Sigmoid colon (tissue), 7 donors: ENCODE measurements around the gene SEC24D. TPM values are rescaled to one million over a fixed set of nuclear protein-coding genes. Genes with fewer than 3 reads are reported as not detected.

Experiments
- DNase-seq: peaks from one replicate; pipeline ENCODE4 v3.0.0-alpha.2; 2019
- H3K27ac ChIP-seq, 4 donors: fragments of 200-600 bp; sonication (generic); one replicate each; pipeline ENCODE4 v1.5.1; 2016 to 2019; ENCODE audit warnings: mild to moderate bottlenecking in 1 of 4
- H3K27me3 ChIP-seq, 3 donors: fragments of 200-600 bp; sonication (generic); one replicate each; pipeline ENCODE4 v1.5.1; 2019; ENCODE audit warnings: mild to moderate bottlenecking in 1 of 3
- H3K36me3 ChIP-seq, 4 donors: fragments of 200-600 bp; sonication (generic); one replicate each; pipeline ENCODE4 v1.5.1; 2016 to 2019
- H3K4me1 ChIP-seq, 4 donors: fragments of 200-600 bp; sonication (generic); one replicate each; pipeline ENCODE4 v1.5.1; 2017 to 2019
- H3K4me3 ChIP-seq, 4 donors: fragments of 200-600 bp; sonication (generic); one replicate each; pipeline ENCODE4 v1.5.1; 2017 to 2019; ENCODE audit warnings: mild to moderate bottlenecking in 2 of 4, moderate library complexity in 1 of 4
- H3K9me3 ChIP-seq, 4 donors: fragments of 200-600 bp in 3 of 4; sonication (generic) in 3 of 4; one replicate each; pipeline versions ENCODE4 v1.5.1 to v1.6.1; 2013 to 2019
- EP300 ChIP-seq, 4 donors: sonication (generic); formaldehyde crosslinking; IDR thresholded peaks; one replicate each; pipeline ENCODE4 v1.6.1; 2017; ENCODE audit warnings: antibody characterized with exemption in 4 of 4
- POLR2A ChIP-seq, 2 donors: fragments of 450-650 bp; IDR thresholded peaks; one replicate each; pipeline ENCODE4 v1.6.1; 2016; ENCODE audit warnings: antibody characterized with exemption in 2 of 2, mild to moderate bottlenecking in 2 of 2, moderate library complexity in 2 of 2
- POLR2AphosphoS5 ChIP-seq, 4 donors: sonication (generic); formaldehyde crosslinking; IDR thresholded peaks; one replicate each; pipeline ENCODE4 v1.6.1; 2017; ENCODE audit warnings: antibody characterized with exemption in 4 of 4
- WGBS, 2 donors: extraction: QIAGEN DNeasy Blood & Tissue Kit; methylation state at CpG; one replicate each; pipeline ENCODE4 v1.1.7; 2013; 5-methylcytosine and 5-hydroxymethylcytosine counted together
- intact Hi-C: fragments of 100-400 bp; cut with DNase I; formaldehyde crosslinking; loops from one replicate; pipeline ENCODE4 v1.15.1; 2023
- polyA plus RNA-seq, 3 donors: library from polyadenylated mRNA; stranded (reverse); fragments of 200-250 nt; gene quantifications; one replicate each; pipeline ENCODE4 v1.2.3, GENCODE V29; 2013
- total RNA-seq, 4 donors: library from RNA; depleted of rRNA; stranded (reverse); fragments of >200 nt; gene quantifications; one replicate each; pipeline ENCODE4 v1.1.0, GENCODE V29; 2016
- TF ChIP-seq, protein P1 (sequence below), 4 experiments: fragments of 450-650 bp in 3 of 4; fragments of 200-600 bp in 1 of 4; IDR thresholded peaks; one replicate each; pipeline ENCODE4 v1.5.1; 2016 to 2019; ENCODE audit warnings: antibody characterized with exemption in 4 of 4, mild to moderate bottlenecking in 3 of 4, moderate library complexity in 2 of 4
- donor health status: healthy with polysubstance abuse.
- donor health status: Bipolar disorder and iron deficiency.
- donor health status: healthy.

Gene SEC24D, protein sequence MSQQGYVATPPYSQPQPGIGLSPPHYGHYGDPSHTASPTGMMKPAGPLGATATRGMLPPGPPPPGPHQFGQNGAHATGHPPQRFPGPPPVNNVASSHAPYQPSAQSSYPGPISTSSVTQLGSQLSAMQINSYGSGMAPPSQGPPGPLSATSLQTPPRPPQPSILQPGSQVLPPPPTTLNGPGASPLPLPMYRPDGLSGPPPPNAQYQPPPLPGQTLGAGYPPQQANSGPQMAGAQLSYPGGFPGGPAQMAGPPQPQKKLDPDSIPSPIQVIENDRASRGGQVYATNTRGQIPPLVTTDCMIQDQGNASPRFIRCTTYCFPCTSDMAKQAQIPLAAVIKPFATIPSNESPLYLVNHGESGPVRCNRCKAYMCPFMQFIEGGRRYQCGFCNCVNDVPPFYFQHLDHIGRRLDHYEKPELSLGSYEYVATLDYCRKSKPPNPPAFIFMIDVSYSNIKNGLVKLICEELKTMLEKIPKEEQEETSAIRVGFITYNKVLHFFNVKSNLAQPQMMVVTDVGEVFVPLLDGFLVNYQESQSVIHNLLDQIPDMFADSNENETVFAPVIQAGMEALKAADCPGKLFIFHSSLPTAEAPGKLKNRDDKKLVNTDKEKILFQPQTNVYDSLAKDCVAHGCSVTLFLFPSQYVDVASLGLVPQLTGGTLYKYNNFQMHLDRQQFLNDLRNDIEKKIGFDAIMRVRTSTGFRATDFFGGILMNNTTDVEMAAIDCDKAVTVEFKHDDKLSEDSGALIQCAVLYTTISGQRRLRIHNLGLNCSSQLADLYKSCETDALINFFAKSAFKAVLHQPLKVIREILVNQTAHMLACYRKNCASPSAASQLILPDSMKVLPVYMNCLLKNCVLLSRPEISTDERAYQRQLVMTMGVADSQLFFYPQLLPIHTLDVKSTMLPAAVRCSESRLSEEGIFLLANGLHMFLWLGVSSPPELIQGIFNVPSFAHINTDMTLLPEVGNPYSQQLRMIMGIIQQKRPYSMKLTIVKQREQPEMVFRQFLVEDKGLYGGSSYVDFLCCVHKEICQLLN
- total RNA-seq = 10 to 100 TPM; 27.6 to 42.4 (median 33.4) TPM
- 10 to 100 TPM; 18.6 to 27.0 (median 18.7) TPM for polyA plus RNA-seq

DNA sequence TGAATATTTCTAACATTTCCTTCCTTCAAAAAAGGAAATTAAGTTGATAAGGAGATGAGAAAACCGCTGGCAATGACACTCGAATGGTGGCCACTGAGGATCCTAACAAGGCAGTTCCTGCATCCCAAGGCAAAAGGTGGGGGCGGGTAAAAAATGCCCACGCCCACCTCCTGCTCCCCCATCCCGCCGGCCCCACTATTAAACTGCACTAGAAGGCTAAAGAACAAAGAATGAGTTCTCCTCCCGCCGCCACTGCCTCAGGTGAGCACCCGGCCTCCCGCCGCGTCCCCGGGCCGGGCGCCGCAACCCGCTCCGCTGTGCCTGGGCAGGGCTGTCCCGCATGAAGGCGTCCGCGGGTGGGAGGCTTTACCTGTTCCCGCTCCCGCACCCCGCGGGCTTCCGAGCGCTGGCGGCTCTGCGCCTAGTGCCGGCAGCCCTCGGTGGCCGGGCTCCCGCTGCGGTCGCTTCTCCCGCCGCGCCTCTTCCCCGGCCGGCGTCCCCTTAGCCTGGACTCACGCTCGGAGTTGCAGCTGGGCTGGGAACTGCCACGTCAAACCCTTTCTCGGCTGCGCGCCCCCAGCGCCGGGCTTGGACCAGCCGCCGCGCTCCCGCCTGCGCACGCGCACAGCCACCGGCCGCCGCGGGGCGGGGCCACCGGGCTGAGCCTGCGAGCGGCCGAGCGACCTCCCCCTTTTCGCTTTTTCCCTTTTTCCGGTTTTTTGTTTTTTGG, at the start of gene SEC24D:
TSS of gene SEC24D (minus strand) at position 556 of the 730 bp plus-strand sequence. CDS start 2,430 bp downstream, outside the sequence.
- H3K4me3 ChIP-seq = peak within 1 kb of the TSS; percentile 83 to 93 (median 89)
- intact Hi-C loops = loop anchor here (2.0 to 5.0 kb wide), 3 partner anchors 52 to 133 kb away; partner anchors contain the start of gene SYNPO2
- TF ChIP-seq POLR2AphosphoS5 (IDR thresholded peaks at IDR 0.05) (peak; percentile 84 to 94 (median 92)), POLR2A (IDR thresholded peaks at IDR 0.05) (peak; percentile 59 to 61), EP300 (IDR thresholded peaks at IDR 0.05) (no peak)

DNA sequence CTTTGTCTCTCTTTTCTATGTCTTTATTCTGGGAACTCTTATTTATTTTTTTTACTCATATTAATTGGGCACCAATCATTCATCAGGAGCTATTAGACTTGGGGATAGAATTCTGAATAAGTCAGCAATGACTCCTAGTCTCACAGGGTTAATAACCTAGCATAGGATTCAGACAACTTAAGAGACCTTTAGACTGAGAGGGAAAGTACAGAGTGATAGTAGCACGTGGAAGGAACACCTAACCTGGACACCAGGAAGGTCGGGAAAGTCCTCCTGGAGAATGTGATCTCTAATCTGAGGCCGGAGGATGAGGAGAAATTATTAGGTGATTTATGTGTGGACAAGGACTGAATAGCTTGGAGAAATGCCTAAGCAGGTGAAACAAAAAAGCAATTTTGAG, 48.8 kb upstream of the SEC24D start:
- H3K27me3 ChIP-seq = no peaks in the 10 kb centered on the region
- H3K36me3 ChIP-seq = no peaks in the 10 kb centered on the region
- DNase-seq = no peak
- H3K9me3 ChIP-seq = no peaks in the 10 kb centered on the region
- 68 to 84% methylated on average over 3 of the region's 3 CpGs for WGBS, 2 donors
- no peak overlapping the region for H3K4me3 ChIP-seq
- H3K27ac ChIP-seq = no peak overlapping the region
- H3K4me1 ChIP-seq = peaks cover 0 to 4% (median 2%) of the 10 kb centered on the region in 4 donors
- no peak for TF ChIP-seq POLR2AphosphoS5 (IDR thresholded peaks at IDR 0.05)
- TF ChIP-seq EP300 (IDR thresholded peaks at IDR 0.05) = no peak
- no peak for TF ChIP-seq POLR2A (IDR thresholded peaks at IDR 0.05)
- TF ChIP-seq, protein P1, sequence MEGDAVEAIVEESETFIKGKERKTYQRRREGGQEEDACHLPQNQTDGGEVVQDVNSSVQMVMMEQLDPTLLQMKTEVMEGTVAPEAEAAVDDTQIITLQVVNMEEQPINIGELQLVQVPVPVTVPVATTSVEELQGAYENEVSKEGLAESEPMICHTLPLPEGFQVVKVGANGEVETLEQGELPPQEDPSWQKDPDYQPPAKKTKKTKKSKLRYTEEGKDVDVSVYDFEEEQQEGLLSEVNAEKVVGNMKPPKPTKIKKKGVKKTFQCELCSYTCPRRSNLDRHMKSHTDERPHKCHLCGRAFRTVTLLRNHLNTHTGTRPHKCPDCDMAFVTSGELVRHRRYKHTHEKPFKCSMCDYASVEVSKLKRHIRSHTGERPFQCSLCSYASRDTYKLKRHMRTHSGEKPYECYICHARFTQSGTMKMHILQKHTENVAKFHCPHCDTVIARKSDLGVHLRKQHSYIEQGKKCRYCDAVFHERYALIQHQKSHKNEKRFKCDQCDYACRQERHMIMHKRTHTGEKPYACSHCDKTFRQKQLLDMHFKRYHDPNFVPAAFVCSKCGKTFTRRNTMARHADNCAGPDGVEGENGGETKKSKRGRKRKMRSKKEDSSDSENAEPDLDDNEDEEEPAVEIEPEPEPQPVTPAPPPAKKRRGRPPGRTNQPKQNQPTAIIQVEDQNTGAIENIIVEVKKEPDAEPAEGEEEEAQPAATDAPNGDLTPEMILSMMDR (IDR thresholded peaks at IDR 0.05) = no peak
- intact Hi-C loops = loop anchor here (5.0 to 10.0 kb wide), 2 partner anchors 47 to 410 kb away; partner anchors contain the start of gene SEC24D

More for the DNA sequence above, at the start of gene SEC24D:
- Histone ChIP-seq H3K27me3 (no peaks in the 10 kb centered on the region), H3K9me3 (no peaks in the 10 kb centered on the region), H3K27ac (peak within 1 kb of the TSS; percentile 96 to 98 (median 98)), H3K4me1 (peaks cover 0 to 37% (median 26%) of the 10 kb centered on the region in 4 donors), H3K36me3 (peaks cover 0 to 25% (median 6%) of the 10 kb centered on the region in 4 donors)
- WGBS, 2 donors = 0% methylated on average over 69 of the region's 69 CpGs
- peak; percentile 95 for DNase-seq

DNA sequence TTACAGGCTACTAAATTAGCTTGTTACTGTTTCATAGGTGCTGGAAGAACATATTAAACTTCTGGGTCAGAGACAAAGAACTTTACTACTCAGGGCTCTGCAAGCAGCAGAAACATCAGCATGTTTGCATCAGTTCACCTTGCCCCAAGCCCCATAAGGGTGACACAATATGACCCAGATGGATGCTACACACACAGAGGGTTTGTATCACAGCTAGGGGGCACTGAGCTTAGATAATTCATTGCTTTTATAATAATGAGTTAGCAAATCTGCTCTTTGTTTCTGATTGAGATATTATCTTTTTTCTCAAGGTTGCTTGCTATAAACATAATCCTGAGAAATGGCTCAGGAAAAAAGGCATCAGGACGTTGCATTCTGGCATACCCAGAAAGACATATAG, 47.9 kb upstream of the SEC24D start:
- Histone ChIP-seq H3K27ac (no peak overlapping the region), H3K27me3 (no peaks in the 10 kb centered on the region), H3K9me3 (no peaks in the 10 kb centered on the region), H3K36me3 (no peaks in the 10 kb centered on the region), H3K4me1 (peaks cover 0 to 4% (median 2%) of the 10 kb centered on the region in 4 donors), H3K4me3 (no peak overlapping the region)
- intact Hi-C loops = loop anchor here (10.0 kb wide), 1 partner anchor 411 kb away; no protein-coding TSS in a partner anchor
- no peak for TF ChIP-seq EP300 (IDR thresholded peaks at IDR 0.05)
- no peak for TF ChIP-seq POLR2A (IDR thresholded peaks at IDR 0.05)
- TF ChIP-seq, protein P1 (IDR thresholded peaks at IDR 0.05) = no peak
- TF ChIP-seq POLR2AphosphoS5 (IDR thresholded peaks at IDR 0.05) = no peak
- WGBS, 2 donors = 76 to 77% methylated on average over 1 of the region's 1 CpG
- no peak for DNase-seq

DNA sequence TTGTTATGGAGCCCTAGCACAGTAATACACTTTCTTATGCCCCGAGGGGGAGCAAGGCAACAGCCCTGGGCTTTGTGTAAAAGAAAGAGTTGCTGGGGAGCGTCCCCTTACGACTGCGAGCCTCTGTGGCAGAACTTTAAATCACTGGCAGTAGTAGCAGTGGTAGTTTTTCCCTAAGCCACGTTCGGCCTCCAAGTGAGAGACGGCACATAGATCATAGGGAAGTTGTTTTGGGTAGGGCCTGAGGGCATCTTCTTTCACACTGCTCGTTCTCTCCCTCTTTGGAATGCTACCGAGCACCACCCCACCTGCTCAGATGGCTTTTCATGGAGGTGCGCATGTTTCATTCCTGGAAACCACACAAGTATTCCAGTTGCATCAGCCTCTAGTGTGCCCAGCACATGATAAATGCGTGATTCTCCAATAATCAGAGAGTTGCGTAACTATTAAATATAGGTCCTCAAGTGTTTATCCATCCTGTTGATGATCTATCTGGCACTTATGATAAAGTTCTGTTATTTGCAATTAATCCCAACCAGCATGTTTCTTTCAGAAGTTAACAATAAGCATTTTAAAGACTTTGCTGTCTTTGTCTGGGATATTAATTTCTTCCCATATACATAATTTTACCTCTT, 45.7 kb upstream of the SEC24D start:
- intact Hi-C loops = loop anchor here (10.0 kb wide), 1 partner anchor 413 kb away; no protein-coding TSS in a partner anchor
- no peak overlapping the region for H3K27ac ChIP-seq
- 89% methylated on average over 12 of the region's 12 CpGs for WGBS, 2 donors

More for the DNA sequence above, 45.7 kb upstream of the SEC24D start:
- no peak overlapping the region for H3K4me3 ChIP-seq
- H3K27me3 ChIP-seq = no peaks in the 10 kb centered on the region
- no peak for DNase-seq
- TF ChIP-seq, protein P1 (IDR thresholded peaks at IDR 0.05) = no peak
- TF ChIP-seq POLR2A (IDR thresholded peaks at IDR 0.05) = no peak
- H3K4me1 ChIP-seq = no peaks in the 10 kb centered on the region
- H3K36me3 ChIP-seq = no peaks in the 10 kb centered on the region
- H3K9me3 ChIP-seq = no peaks in the 10 kb centered on the region
